DOHH2 (cell line): ENCODE results near the gene RPL19.

Experiments
- CTCF ChIP-seq: fragments of 200-600 bp; sonication (generic); IDR thresholded peaks from one replicate; pipeline ENCODE4 v1.5.1; 2014; ENCODE audit warnings: antibody characterized with exemption, mild to moderate bottlenecking, low read depth, low read length; ENCODE audit not compliant: poor library complexity, severe bottlenecking
- EZH2phosphoT487 ChIP-seq: fragments of 200-600 bp; sonication (generic); IDR thresholded peaks from 2 replicates; pipeline ENCODE4 v1.6.1; 2017; ENCODE audit warnings: borderline replicate concordance, mild to moderate bottlenecking, antibody characterized with exemption, low read length, moderate library complexity, mixed read lengths

GRCh38 chr17:39205112-39205526 is 5.0 kb downstream of the RPL19 start:
- TF ChIP-seq CTCF: no peak
- no peak for TF ChIP-seq EZH2phosphoT487
